PC-9 (cell line): ENCODE measurements around the gene XRCC5.

Experiments used
- EZH2 ChIP-seq: fragments of 200-600 bp; sonication (generic); IDR thresholded peaks from 2 replicates; pipeline ENCODE4 v1.8.0; 2017; ENCODE audit warnings: antibody characterized with exemption, low read depth
- TF ChIP-seq, protein P1 (sequence below): fragments of 200-600 bp; sonication (generic); conservative IDR thresholded peaks from 2 replicates; pipeline ENCODE4 v1.6.1; 2017; ENCODE audit warnings: mixed run types, antibody characterized with exemption, mild to moderate bottlenecking, moderate library complexity

DNA sequence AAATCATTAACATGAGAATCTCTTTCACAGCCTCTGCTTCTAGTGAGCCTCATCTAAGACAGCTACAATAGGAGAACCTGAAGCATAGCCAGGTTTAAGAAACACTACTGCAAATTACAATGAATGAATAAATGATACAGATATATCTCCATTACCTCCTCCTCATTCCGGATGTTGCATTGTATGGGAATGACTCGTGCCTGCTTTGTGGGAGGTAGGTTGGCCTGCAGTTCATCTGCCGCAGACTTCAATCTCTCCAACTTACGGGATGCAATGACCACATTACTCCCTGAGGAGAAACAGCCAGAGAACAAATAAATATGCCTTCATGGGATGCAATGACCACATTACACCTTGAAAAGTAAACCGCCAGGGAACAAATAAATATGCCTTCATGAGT is 42.9 kb upstream of the XRCC5 start:
- TF ChIP-seq, protein P1, sequence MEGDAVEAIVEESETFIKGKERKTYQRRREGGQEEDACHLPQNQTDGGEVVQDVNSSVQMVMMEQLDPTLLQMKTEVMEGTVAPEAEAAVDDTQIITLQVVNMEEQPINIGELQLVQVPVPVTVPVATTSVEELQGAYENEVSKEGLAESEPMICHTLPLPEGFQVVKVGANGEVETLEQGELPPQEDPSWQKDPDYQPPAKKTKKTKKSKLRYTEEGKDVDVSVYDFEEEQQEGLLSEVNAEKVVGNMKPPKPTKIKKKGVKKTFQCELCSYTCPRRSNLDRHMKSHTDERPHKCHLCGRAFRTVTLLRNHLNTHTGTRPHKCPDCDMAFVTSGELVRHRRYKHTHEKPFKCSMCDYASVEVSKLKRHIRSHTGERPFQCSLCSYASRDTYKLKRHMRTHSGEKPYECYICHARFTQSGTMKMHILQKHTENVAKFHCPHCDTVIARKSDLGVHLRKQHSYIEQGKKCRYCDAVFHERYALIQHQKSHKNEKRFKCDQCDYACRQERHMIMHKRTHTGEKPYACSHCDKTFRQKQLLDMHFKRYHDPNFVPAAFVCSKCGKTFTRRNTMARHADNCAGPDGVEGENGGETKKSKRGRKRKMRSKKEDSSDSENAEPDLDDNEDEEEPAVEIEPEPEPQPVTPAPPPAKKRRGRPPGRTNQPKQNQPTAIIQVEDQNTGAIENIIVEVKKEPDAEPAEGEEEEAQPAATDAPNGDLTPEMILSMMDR, result no peak
- TF ChIP-seq EZH2, result no peak
